GM12878 (cell line): ENCODE data around the gene LENG1. TPM values are rescaled to one million over a fixed set of nuclear protein-coding genes. Genes with fewer than 3 reads are reported as not detected.

ENCODE experiments used
- ATAC-seq: fragments of 200-7000 bp; cut with Tn5 transposase; 3 replicates; pipeline ENCODE4 v1.9.1; 2020; ENCODE audit warnings: mild to moderate bottlenecking, moderate library complexity
- BruUV-seq: library from RNA; stranded (reverse); fragments of 400-500 nt; replicated peaks from 2 replicates; lab custom pipeline; 2021; lab: Mats Ljungman, UMichigan
- CTCF ChIA-PET: fragments of 300-600 bp; sonication (Branson Sonifier 250); formaldehyde crosslinking; extraction: SDS; loops from one replicate; lab custom pipeline; 2021; ENCODE audit warnings: inconsistent platforms; lab: Yijun Ruan, JAX
- POLR2A ChIA-PET: fragments of 350-600 bp; formaldehyde crosslinking; extraction: SDS; loops from one replicate; lab custom pipeline; 2021; ENCODE audit warnings: inconsistent platforms; lab: Charles Lee
- RAD21 ChIA-PET: fragments of 300-600 bp; sonication (Branson Sonifier 250); formaldehyde crosslinking; loops from one replicate; lab custom pipeline; 2023; ENCODE audit warnings: antibody characterized with exemption; ENCODE audit not compliant: unreplicated experiment; lab: Charles Lee
- SMC1A ChIA-PET: fragments of 300-600 bp; sonication (Branson Sonifier 250); formaldehyde crosslinking; loops from one replicate; lab custom pipeline; 2023; ENCODE audit not compliant: unreplicated experiment, uncharacterized antibody; lab: Charles Lee
- DNase-seq: peaks from one replicate; pipeline ENCODE4 v3.0.0-alpha.2; 2011; ENCODE audit warnings: low read depth, low spot score
- FAIRE-seq: peaks from 3 replicates; lab custom pipeline; 2011; peaks lifted over from hg19 to GRCh38; lab: Jason Lieb, UNC
- H2AFZ ChIP-seq: 2 replicates; pipeline ENCODE4 v1.6.0; 2011; ENCODE audit warnings: low read depth, low read length, control low read depth; ENCODE audit not compliant: control insufficient read depth
- H3K27ac ChIP-seq: 2 replicates; pipeline ENCODE4 v1.5.1; 2011; ENCODE audit warnings: control low read depth; ENCODE audit not compliant: control insufficient read depth, insufficient read depth
- H3K27me3 ChIP-seq, 2 experiments: replicated peaks in 1 of 2; 2 replicates each; pipeline versions ENCODE4 v1.6.0 to v1.6.1; 2011; ENCODE audit warnings: low read length in 1 of 2; ENCODE audit not compliant: control insufficient read depth in 2 of 2, insufficient read depth in 2 of 2
- H3K36me3 ChIP-seq, 2 experiments: 2 replicates each; pipeline ENCODE4 v1.5.1; 2011; ENCODE audit warnings: low read length in 1 of 2; ENCODE audit not compliant: control insufficient read depth in 2 of 2, insufficient read depth in 2 of 2
- H3K4me1 ChIP-seq: 2 replicates; pipeline ENCODE4 v1.6.1; 2011; ENCODE audit warnings: mild to moderate bottlenecking, low read length, moderate library complexity, mixed read lengths; ENCODE audit not compliant: control insufficient read depth, insufficient read depth
- H3K4me2 ChIP-seq: 2 replicates; pipeline ENCODE4 v1.6.0; 2011; ENCODE audit warnings: control low read depth; ENCODE audit not compliant: control insufficient read depth, insufficient read depth
- H3K4me3 ChIP-seq: fragments of 200-600 bp; sonication (generic); 2 replicates; pipeline ENCODE4 v1.5.1; 2016
- H3K79me2 ChIP-seq: 2 replicates; pipeline ENCODE4 v1.6.0; 2011; ENCODE audit warnings: low read length; ENCODE audit not compliant: control insufficient read depth, insufficient read depth
- H3K9ac ChIP-seq: 2 replicates; pipeline ENCODE4 v1.8.0; 2011; ENCODE audit warnings: low read length, control low read depth, mixed read lengths; ENCODE audit not compliant: control insufficient read depth, insufficient read depth
- H3K9me3 ChIP-seq: replicated peaks from 3 replicates; pipeline ENCODE4 v1.5.1; 2011; ENCODE audit warnings: mild to moderate bottlenecking, low read length; ENCODE audit not compliant: control insufficient read depth, insufficient read depth
- H4K20me1 ChIP-seq: 2 replicates; pipeline ENCODE4 v1.6.0; 2011; ENCODE audit not compliant: control insufficient read depth, insufficient read depth
- BCL11A ChIP-seq: IDR thresholded peaks from 2 replicates; pipeline ENCODE4 v1.6.1; 2011; ENCODE audit warnings: low read depth, low read length
- E2F4 ChIP-seq: IDR thresholded peaks from 2 replicates; pipeline ENCODE4 v1.6.1; 2012; ENCODE audit warnings: low read depth, low read length, improper control_type of control experiment
- POLR2A ChIP-seq: IDR thresholded peaks from 2 replicates; pipeline ENCODE4 v1.6.1; 2011; ENCODE audit warnings: low read depth, mild to moderate bottlenecking, low read length
- ZNF274 ChIP-seq: IDR thresholded peaks from one replicate; pipeline ENCODE4 v1.8.0; 2011; ENCODE audit not compliant: insufficient read length, insufficient read depth
- WGBS: methylation state at CpG from one replicate; pipeline ENCODE4 v1.1.6; 2016; ENCODE audit warnings: low lambda C conversion rate; ENCODE audit not compliant: insufficient replicate concordance, insufficient coverage; ENCODE audit errors: missing lambda C conversion rate; 5-methylcytosine and 5-hydroxymethylcytosine counted together
- in situ Hi-C: fragments of 300-500 bp; cut with MboI; formaldehyde crosslinking; loops from 9 replicates; pipeline ENCODE4 v1.14.3; 2018; ENCODE audit warnings: mixed read lengths
- intact Hi-C: fragments of 100-400 bp; cut with micrococcal nuclease; formaldehyde crosslinking; loops from one replicate; pipeline ENCODE4 v1.14.2; 2022; ENCODE audit not compliant: unreplicated experiment
- polyA plus RNA-seq, 11 experiments: library from polyadenylated mRNA; depleted of rRNA in 4 of 11; unstranded in 6 of 11; stranded (reverse) in 5 of 11; fragments of >200 nt; fragmentation: Nextera tagmentation in 4 of 11; fragmentation: Illumina TruSeq in 1 of 11; extraction: Ambion mirVana in 4 of 11; extraction: Trizol in 1 of 11; gene quantifications; 1 replicate in 1 of 11; 2 replicates in 10 of 11; pipeline versions ENCODE4 v1.2.1 to v1.2.3, GENCODE V29; 2011 to 2016; ENCODE audit warnings: inconsistent platforms in 2 of 11, missing spikeins in 2 of 11, low read depth in 1 of 11
- total RNA-seq, 4 experiments: library from RNA; depleted of rRNA in 3 of 4; stranded (reverse); fragments of >200 nt in 3 of 4; fragmentation: Illumina TruSeq in 1 of 4; extraction: Trizol in 1 of 4; gene quantifications; 2 replicates each; pipeline versions ENCODE4 v1.2.1 to v1.2.3, GENCODE V29; 2013 to 2021

LENG1 gene
- total and polyA plus RNA-seq, 10 of the 15 experiments (the other 5 are each of a cell fraction or from before 2014, with no cell fraction given), result 0.21 to 10.8 (median 5.8) TPM

DNA sequence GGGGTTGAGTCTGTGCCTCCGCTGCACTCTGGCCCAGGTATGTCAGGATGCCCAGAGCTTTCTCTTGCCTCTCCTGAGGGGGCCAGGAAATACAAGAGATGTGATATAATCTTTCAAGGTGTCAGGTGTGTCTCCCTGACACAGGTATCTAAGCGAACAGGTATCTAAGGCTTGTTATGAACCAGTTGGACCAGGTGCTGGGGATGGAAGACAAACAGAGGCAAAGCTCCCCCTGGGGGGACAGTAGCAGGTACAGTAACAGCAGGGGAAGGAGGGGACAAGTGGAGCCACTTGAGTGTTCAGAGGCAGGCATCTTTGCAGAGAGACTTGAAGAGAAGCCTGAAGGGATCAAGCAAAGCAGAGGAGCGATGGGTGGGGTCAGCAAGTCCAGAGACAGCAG lies 2.6 kb downstream of the LENG1 start:
- Histone ChIP-seq H3K36me3 (peaks cover 17 to 22% of the 10 kb centered on the region in 2 experiments; a peak in 3 of 4 replicates), H4K20me1 (no peaks in the 10 kb centered on the region), H3K79me2 (peaks cover 8% of the 10 kb centered on the region), H3K9me3 (no peaks in the 10 kb centered on the region), H2AFZ (no peak overlapping the region), H3K4me2 (no peak overlapping the region), H3K27me3 (no peaks in the 10 kb centered on the region), H3K4me3 (no peak overlapping the region), H3K27ac (no peak overlapping the region), H3K4me1 (peaks cover 4% of the 10 kb centered on the region; the same call in 1 of the 2 replicates), H3K9ac (no peak overlapping the region)
- ChIA-PET CTCF (interaction anchor here (1.1 to 1.9 kb wide), 2 partner anchors 33 to 109 kb away, joined by 3 to 6 read pairs; partner anchors contain the start of gene MBOAT7), POLR2A (interaction anchor here (4.0 kb wide), 1 partner anchor 19 kb away, joined by 30 read pairs; the partner anchor contains the start of gene CNOT3), SMC1A (no interaction called here), RAD21 (no interaction called here)
- TF ChIP-seq POLR2A, result 0 out of 2 replicates have a peak, but pooled peaks have one; percentile 24
- TF ChIP-seq E2F4, result no peak
- TF ChIP-seq BCL11A, result no peak
- DNase-seq (no peak), FAIRE-seq (no peak), ATAC-seq (no peak)
- in situ Hi-C loops, result no loop called here
- no TSS peak for BruUV-seq
- intact Hi-C loops, result no loop called here
- 96% methylated on average over 3 of the region's 3 CpGs for WGBS

- DNase-seq (no peak), ATAC-seq (no peak), FAIRE-seq (no peak)
- Histone ChIP-seq H3K27ac (no peak overlapping the region), H3K79me2 (peaks cover 8% of the 10 kb centered on the region), H3K27me3 (no peaks in the 10 kb centered on the region), H3K36me3 (peaks cover 21 to 22% of the 10 kb centered on the region in 2 experiments; a peak in 3 of 4 replicates), H2AFZ (no peak overlapping the region), H3K4me2 (no peak overlapping the region)
- WGBS, result 95% methylated on average over 11 of the region's 11 CpGs
- SMC1A ChIA-PET, result interaction anchor here (1.0 kb wide), 1 partner anchor 20 kb away, joined by 3 read pairs; no protein-coding TSS in a partner anchor
- POLR2A ChIA-PET, result no interaction called here
- intact Hi-C loops, result no loop called here
- TF ChIP-seq POLR2A, result peak; percentile 47; the same call in 1 of the 2 replicates
- no peak for TF ChIP-seq ZNF274
- TF ChIP-seq, all 136 proteins: peak for 1
- no peaks in the 10 kb centered on the region for H4K20me1 ChIP-seq
- ChIA-PET CTCF (no interaction called here), RAD21 (no interaction called here)
- no peak overlapping the region for H3K9ac ChIP-seq
- no peaks in the 10 kb centered on the region for H3K9me3 ChIP-seq
- H3K4me3 ChIP-seq, result no peak overlapping the region
- H3K4me1 ChIP-seq, result peaks cover 4% of the 10 kb centered on the region; the same call in 1 of the 2 replicates
- in situ Hi-C loops, result no loop called here
- no TSS peak for BruUV-seq
Observed at GRCh38 chr19:54156490-54156889, 3.0 kb downstream of the LENG1 start.
